Measurements from ENCODE around the gene LIN54.

GRCh38 chr4:82892467-82892802, 118.2 kb downstream of the LIN54 start:
- no peak for TF ChIP-seq POLR2A (IDR thresholded peaks at IDR 0.05)
- TF ChIP-seq CTCF (IDR thresholded peaks at IDR 0.05) = no peak
